HG03103 (cell line): ENCODE data around the gene PPP1R1C.

Experiments used
- ATAC-seq: cut with Tn5 transposase; IDR thresholded peaks from one replicate; pipeline ENCODE4 v1.9.1; 2021; ENCODE audit warnings: low read depth; ENCODE audit not compliant: unreplicated experiment

The PPP1R1C gene

DNA sequence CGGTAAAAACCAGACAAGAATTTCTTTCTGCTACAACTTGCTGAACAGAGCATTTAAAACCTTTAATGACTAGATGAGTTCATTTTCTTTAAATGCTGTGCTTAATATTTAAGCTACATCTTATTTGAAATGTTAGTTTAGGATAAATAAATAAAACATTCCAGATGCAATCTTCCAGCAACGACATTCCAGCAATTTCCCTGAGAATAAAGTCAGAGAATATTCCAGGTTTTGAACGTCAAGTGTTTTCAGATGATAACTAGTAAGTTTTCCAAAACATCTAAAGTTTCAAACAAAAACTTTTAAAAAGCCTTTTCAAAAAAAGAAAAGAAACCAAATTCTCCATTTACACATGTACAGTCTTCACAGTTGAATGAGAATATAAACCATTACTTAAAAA, 104.8 kb downstream of the PPP1R1C start:
- no peak for ATAC-seq

DNA sequence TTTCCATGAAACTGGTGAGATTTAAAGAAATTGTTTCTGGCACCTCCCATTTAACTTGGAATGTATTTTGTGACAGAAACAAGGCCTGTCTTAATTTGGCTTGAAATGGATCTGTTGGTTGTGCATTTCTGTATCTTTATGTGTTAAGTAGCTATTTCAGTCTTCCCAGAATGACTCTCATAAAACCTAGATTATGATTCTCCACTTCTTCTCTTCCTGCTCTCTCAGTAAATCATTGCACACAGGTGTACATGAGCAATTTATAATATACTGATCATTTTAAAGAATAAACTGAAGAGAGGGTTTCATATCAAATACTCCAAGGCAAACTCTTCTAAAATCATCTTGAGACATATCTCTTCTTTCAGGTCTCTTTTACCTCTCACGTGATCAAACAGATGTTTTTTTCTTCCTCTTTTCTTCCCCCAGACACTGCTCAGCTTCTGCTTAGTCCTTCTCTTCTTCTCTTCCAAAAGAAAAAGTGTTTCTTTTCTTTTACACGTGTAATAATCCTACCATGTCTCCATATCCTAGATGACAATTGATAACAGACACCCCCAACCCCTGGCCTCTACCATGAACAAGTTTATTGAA, 112.0 kb downstream of the PPP1R1C start:
- ATAC-seq, result no peak

DNA sequence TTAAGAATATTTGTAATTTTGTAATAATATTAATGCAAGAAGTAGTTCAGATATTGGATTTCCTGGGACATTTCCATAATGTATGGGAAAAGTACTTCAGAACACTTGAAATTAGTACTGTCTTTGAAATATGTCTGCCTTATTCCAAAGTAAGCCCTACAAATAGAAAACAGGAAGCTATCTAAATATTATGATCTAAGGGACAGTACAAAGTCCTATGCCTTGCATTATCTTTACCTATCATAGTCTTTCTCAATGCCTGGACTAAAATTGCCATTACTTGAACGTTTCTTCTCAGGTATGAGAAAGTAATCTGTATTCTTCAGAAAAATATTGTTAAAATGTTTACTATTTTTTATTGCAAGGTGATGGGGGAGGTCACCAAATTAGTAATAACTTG, 113.0 kb downstream of the PPP1R1C start:
- no peak for ATAC-seq

DNA sequence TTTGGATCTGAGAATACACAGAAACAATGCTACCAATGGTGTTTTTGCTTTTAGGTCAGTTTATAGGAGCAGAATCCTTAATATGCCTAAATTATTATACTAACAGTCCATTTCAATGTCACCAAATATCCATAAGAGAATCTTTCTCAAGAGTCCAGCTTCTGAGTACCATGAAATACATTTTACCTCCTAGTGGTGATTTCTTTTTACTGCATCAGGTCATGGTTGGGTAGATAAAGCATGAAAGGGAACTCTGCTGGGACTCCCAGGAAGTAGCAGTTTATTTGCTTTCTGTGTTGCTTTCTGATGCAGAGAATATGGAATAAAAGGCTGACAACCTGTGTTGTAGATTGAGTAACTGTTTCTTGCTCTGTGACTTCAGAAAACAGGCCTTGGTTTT, 115.6 kb downstream of the PPP1R1C start:
- ATAC-seq, result peak; percentile 72

DNA sequence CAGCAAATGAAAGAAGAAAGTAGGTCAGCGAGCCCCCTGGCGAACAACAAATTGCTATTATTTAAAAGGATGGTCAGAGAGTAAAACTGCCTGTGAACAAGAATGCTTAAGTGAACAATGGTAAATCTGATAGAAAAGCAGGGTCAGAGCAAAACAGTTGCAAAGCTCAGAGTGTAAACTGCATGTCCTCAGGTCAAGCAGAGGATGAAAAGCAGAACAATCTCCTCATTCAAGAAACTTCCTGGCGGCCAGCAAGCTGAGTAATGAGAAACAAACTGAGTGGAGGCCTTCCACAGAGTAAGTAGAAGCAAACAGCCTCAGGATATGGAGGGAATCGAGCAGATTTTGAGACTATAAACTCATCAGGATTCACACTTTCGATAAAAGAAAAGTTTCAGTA, 117.9 kb downstream of the PPP1R1C start:
- ATAC-seq, result no peak

DNA sequence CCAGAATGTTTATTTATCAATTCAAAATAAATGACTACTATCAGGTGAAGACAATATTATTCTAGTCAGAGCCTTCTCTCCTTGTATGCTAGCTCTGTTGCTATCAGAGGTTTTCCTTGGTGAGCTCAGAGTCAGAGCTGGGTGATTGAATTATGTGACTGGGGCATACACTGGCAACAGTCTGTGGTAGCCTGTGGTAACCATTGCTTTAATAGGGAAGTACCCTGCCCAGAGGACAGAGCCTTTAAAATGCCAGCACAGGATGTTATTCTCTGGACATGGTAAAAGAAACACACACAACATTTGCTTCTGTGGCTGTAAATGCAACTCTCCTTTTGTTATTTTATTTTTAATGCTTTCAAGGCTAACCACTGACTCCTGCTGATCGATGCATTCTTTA, 124.7 kb downstream of the PPP1R1C start:
- ATAC-seq, result no peak

DNA sequence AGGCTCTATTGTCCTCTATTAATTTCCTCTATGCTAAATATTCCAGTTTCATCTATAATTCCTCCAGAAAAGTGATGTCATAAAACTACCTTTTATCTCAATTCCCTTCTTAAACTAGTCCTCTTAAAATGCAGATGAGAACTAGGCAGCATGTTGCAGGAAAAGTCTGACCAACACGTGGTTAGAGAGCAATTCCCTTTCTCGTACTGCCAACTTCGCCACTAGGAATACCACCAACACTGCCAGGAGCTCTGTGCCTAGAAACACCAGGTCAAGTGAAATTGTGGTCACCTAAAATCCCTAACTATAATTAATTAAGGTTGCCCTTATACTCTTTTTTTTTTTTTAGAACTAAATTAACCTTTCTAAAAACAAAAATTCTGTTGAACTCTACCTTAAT, 127.7 kb downstream of the PPP1R1C start:
- no peak for ATAC-seq

DNA sequence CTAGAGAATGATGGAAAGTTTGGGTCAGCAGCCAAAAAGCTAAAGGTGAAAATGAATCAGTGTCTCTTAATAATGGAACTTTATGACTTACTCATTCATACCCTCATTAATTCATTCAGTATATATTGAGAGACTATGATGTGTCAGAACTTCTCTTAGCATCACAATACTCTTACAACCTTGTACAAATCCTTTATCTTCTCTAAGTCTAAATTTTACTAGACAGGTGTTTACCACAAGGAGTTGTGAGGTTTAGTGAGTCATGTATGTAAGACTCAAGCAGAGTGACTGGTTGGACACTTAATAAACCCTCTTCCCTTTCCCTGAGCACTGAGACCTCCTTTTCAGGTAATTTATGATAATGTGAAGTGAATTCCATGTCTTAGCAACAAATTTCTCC, 129.6 kb downstream of the PPP1R1C start:
- ATAC-seq, result no peak

DNA sequence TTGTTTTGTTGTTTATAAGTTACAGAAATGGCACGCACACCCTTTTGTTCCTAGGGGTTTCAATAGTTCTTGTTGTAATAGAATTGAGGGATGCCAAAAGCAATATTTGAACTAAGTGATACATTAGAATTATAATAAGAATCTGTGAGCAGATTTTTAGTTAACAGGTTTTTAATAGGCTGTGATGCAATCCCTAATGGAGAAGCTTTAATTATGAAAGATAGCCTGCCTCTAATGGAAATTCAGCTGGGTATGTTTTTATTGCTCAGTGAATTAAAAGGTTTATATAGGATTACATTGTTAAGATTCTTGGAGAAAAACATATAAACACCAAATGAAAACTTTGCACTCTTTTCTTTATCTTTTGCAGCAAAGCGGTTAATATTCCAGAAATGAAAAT, 131.1 kb downstream of the PPP1R1C start:
- ATAC-seq, result no peak

DNA sequence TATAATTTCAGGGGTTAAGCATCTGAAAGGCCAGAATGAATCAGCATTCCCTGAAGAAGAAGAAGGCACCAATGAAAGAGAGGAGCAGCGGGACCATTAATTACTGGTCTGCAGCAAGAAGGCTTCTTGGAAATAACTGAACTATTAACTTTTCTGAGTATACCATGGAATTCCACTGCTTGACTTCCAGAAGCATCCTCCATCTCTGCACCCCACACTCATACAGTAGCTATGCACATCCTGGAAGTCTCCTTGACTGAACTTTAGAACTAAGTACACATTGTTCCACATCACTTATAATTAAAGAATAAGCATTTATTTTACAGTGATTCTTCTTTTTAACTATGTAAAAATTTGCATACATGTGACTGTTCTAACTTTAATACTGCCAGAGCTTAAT, 131.5 kb downstream of the PPP1R1C start:
- no peak for ATAC-seq

DNA sequence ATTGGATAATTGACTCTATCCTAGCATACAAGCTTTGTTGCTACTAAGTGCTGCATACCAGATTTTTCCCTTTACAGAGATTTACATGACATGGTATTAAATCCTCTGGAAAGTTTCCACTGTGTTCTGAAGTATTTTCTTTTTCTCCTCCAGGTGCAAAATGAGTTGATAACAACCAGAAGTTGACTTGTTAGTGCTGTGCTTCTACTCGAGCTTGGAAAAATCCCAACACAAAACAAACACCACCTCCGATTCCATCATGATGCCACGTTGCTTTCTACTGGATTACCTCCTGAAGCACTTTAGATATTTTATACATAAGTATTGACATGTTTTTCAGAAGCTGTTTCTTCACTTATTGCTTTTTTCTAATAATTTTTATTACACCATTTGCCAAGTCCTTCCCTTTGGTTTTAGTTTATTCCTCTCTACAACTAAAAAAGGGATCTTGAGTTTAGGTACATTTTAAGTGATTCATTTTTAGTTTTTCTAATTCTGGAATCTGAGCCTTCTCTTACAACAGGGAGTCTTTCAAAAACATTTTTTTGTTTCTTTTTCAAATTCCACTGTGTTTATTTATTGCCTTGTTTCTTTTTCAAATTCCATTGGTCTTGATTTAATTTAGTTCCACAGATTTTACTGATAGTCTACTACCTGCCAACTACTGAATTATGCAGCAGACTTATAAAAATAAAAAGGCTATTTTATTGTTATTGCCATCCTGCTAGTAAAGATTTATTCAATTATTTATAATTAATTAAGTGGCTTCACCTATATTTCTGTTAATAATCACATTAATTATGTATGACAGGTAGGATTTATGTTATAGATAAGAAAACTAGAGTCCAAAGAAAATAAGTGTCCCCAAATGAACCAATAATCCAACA, 143.4 kb downstream of the PPP1R1C start:
- no peak for ATAC-seq

DNA sequence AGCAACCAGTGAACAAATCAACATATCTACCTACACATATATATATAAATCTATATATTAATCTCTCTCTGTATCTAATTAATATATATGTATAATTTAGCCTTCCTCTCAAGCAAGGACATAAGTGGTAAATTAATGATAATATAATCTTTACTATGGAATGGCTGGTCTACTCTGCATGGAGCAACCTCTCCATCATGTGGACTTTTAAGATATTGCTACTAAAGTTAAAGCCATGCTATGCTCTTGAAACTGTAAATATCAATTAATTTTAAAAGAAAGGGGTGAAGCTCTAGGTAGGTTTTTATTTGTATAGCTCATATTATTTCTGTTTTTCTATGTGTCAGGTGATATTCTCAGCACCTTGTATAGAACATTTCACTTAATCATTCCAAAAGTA, 147.0 kb downstream of the PPP1R1C start:
- no peak for ATAC-seq

DNA sequence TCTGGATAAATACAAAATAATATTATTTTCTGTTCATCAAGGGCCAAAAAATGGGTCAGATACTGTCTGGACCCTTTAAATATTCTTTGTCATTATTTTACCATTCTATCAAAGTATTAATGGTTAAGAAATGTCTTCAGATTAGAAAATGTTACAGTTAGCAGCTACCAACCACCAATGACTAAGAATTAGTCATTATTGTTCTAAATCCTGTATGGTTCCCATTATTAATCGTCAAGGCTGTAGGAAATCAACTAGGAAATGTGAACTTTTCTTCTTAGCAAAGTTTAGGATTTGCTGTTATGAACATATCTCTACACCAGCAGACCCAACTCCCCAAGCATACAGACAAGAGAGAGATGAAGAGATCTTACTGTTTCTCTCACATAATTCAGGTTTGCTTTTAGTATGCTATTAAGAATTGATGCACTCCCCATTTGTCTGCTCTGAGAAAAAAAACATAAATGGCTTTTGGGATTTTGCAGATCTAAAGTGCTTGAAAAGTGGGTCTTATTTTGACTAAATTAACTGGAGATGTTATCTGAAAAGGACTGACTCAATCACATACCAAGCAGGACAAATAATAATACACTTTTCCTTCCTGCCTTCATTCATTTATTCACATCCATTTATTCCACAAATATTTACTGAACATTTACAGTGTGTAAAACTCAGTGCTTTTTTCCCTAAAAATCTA, 147.7 kb downstream of the PPP1R1C start:
- no peak for ATAC-seq

DNA sequence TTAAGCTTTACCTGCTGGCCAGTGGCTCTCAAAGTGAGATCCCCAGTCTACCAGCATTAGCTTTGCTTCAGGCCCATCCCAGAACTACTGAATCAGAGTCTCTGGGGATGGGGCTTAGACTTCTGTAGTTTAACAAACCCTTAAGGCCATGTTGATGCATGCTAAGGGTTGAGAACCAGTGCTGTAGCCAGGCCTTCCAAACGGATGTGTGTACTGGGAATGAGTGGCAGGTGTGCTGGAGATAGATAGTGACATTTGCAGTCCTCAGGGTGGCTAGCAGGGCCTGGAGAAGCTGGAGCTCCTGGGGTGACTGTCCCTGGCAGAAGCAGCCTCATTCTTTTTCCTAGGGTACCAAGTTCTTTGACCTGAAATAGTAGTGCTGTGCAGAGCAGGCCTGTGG, 148.5 kb downstream of the PPP1R1C start:
- ATAC-seq, result no peak

DNA sequence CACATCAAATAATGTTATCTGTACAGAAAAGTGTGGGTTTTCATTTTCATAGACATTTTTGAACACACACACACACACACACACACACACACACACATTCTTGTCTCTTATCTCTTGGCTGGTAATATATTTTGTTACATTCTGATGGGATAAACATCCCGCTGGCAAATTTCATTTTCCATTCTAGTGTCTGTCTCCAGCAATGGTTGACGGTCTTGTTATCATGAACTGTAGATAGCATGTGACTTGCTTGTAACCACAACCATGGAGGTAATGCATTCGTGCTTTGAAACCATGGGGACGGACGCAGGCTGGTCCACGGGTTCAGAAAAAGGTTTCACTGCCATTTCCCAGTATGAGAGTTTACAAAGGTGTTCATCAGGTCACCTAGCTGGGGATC, 156.4 kb downstream of the PPP1R1C start:
- ATAC-seq, result no peak

DNA sequence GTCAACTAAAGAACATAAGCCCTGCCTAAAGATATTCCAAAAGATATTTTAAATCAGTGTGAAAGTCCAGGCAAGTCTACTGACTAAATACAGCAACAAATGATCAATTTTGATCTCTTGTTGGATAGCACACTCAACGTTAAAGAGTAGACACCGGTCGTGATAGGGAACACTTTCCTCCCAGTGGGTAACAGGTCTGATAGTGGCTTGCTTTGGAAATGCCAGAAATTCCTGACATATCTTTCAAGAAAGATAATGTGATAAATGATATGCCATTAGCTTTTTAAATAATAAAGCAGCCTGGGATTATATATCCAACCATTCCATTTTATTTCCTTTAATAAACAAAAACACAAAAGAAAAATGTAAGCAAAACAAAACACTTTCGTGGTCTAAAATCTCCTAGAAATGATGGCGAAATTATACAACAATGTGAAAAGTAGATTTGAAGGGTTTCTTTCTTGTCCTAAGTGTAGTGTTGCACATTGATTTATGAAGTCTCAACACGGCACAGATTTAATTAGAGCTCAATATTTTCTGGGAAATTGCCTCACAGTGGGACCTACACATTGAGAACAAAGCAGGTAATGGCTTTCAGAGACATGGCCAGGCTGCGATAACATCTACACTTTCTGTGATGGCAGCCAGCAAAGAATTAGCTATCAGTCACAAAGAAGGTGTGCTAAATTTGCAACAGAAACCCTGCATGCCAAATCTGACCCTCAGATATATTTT, 158.6 kb downstream of the PPP1R1C start:
- no peak for ATAC-seq

DNA sequence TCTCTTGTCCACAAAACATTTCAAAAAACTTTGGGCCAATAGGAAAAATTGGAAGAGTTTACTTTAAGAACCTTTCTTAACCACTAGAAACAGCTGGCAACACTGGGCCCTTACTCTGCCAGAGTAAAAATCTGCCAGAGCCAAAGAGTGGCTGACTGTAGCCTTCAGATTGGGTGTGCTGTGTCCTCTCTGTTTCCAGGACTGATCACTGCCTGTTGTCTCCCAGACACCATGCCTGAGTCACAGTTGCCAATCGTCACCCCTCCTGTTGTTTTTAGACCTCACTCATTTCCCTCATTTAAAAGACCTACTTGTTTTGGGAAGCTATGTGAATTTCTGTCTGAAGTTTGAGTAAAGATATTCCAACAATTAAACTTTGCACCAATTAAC, 159.1 kb downstream of the PPP1R1C start:
- no peak for ATAC-seq

DNA sequence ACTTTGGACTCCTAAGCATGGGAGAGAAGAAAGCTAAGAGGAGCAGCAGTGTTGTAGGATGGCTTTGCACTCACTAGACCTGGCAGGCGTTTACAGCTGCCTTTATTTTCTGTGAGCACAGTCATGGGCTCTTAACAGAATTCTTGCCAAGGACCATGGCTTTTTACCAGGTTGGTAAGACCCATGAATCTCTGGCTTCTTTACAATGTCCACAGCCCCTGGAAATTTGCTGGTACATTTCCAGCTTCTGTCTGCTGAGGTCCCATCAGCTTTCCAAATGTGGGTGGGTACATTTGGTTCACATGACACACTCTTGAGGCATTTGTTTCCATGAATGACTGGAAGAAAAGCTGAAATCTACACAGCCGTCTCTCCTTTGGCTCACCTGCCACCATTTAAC, 162.7 kb downstream of the PPP1R1C start:
- no peak for ATAC-seq

DNA sequence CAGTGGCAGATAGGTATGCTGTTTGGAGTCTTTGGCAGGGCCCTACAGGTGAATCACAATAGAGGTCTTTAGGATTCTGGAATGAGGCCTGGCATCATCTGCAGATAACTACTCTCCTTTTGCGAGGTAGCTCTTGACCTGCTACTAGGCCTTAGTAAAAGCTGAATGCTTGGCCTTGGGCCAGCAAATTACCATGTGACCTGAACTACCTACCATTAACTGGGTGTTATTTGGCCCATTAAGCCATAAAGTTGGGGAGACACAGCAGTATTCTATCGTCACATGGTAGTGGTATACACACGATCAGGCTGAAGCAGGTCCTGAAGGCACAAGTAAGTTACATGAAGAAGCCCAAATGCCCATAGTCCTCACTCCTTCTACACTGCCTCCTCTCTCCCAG, 178.2 kb downstream of the PPP1R1C start:
- no peak for ATAC-seq

DNA sequence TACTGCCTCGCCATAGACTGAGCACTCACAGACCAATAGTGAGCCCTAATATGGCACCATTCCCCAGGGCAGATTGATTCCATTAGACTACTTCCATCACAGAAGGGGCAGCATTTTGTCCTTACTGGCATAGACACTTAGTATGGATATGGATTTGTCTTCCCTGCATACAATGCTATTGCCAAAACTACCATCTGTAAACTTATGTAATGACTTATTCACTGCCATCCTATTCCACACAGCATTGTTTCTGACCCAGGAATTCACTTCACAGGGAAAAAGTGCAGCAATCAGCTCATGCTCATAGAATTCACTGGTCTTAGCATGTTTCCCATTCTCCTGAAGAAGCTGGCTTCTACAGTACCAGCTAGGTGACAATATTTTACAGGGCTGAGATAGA, 179.0 kb downstream of the PPP1R1C start:
- no peak for ATAC-seq

DNA sequence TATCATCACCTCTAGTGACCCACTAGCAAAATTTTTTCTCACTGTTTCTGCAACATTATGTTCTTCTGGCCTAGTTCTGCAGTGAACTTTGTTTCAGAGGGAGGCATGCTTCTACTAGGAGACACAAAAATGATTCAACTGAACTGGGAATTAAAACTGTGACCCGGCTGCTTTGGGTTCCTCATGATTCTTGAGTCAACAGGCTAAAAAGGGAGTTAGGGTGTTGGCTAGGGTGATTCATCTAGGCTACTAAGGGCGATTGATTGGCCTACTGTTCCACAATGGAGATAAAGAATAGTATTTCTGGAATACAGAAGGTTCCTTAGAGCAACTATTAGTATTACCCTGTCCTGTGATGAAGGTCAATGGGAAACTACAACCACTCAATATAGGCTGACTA, 179.5 kb downstream of the PPP1R1C start:
- ATAC-seq, result no peak
